Osteoblast (primary cell): ENCODE results near the gene NEDD4L. TPM values are rescaled to one million over a fixed set of nuclear protein-coding genes. Genes with fewer than 3 reads are reported as not detected.

Experiments used
- DNase-seq: peaks from one replicate; pipeline ENCODE4 v3.0.0; 2011; ENCODE audit warnings: low spot score, mixed read lengths; ENCODE audit not compliant: insufficient read length; ENCODE audit errors: missing footprints
- H2AFZ ChIP-seq: 2 replicates; pipeline ENCODE4 v1.6.0; 2011; ENCODE audit warnings: mild to moderate bottlenecking, low read length
- H3K27ac ChIP-seq: 2 replicates; pipeline ENCODE4 v1.5.1; 2011; ENCODE audit warnings: mild to moderate bottlenecking, low read depth, low read length, moderate library complexity
- H3K27me3 ChIP-seq: 2 replicates; pipeline ENCODE4 v1.6.0; 2012; ENCODE audit warnings: mild to moderate bottlenecking, control low read depth, inconsistent platforms, low read length, moderate library complexity; ENCODE audit not compliant: insufficient read depth
- H3K36me3 ChIP-seq: 2 replicates; pipeline ENCODE4 v1.5.1; 2011; ENCODE audit warnings: mild to moderate bottlenecking, low read length, control low read depth, moderate library complexity; ENCODE audit not compliant: insufficient read depth
- H3K4me1 ChIP-seq: 2 replicates; pipeline ENCODE4 v1.5.1; 2011; ENCODE audit warnings: mild to moderate bottlenecking, low read length, control low read depth, moderate library complexity; ENCODE audit not compliant: insufficient read depth
- H3K4me2 ChIP-seq: 2 replicates; pipeline ENCODE4 v1.6.0; 2011; ENCODE audit warnings: mild to moderate bottlenecking, low read length; ENCODE audit not compliant: insufficient read depth
- H3K4me3 ChIP-seq: fragments of 200-600 bp; sonication (generic); 3 replicates; pipeline ENCODE4 v1.5.1; 2012; ENCODE audit warnings: mild to moderate bottlenecking, low read length, inconsistent platforms; ENCODE audit not compliant: insufficient read depth
- H3K79me2 ChIP-seq: 2 replicates; pipeline ENCODE4 v1.6.0; 2012; ENCODE audit warnings: mild to moderate bottlenecking, low read length, control low read depth, inconsistent platforms; ENCODE audit not compliant: insufficient read depth
- H3K9me3 ChIP-seq: 2 replicates; pipeline ENCODE4 v1.5.1; 2011; ENCODE audit warnings: low read depth, low read length, control low read depth
- H4K20me1 ChIP-seq: 2 replicates; pipeline ENCODE4 v1.6.0; 2012; ENCODE audit warnings: mild to moderate bottlenecking, low read length, control low read depth; ENCODE audit not compliant: insufficient read depth
- total RNA-seq: library from RNA; depleted of rRNA; stranded (reverse); fragments of >200 nt; gene quantifications from 2 replicates; pipeline ENCODE4 v1.2.3, GENCODE V29; 2012
- TF ChIP-seq, protein P1 (sequence below): IDR thresholded peaks from 2 replicates; pipeline ENCODE4 v1.5.1; 2011; ENCODE audit warnings: mild to moderate bottlenecking, low read depth, low read length, moderate library complexity; ENCODE audit errors: extremely low read depth

The NEDD4L gene
- total RNA-seq, 1 donor, result 30.0 TPM

DNA sequence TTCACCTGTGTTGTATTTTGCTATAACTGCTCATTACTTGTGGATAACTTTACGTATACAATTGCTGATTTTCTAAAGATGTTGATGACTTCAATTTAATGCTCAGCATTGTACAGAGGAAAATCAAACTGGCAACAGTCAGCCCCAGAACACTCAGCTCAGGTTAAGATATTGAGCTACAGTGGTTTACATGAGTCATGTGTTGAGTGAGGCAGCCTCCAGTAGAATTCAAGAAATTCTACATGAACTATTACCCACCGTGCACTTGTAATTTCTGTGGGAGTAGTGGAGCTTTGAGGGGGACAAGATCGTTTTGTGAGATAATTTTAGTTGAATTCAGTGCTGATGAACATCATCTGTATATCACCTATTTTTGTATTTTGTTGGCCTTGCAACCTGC, 292.6 kb downstream of the NEDD4L start:
- TF ChIP-seq, protein P1, sequence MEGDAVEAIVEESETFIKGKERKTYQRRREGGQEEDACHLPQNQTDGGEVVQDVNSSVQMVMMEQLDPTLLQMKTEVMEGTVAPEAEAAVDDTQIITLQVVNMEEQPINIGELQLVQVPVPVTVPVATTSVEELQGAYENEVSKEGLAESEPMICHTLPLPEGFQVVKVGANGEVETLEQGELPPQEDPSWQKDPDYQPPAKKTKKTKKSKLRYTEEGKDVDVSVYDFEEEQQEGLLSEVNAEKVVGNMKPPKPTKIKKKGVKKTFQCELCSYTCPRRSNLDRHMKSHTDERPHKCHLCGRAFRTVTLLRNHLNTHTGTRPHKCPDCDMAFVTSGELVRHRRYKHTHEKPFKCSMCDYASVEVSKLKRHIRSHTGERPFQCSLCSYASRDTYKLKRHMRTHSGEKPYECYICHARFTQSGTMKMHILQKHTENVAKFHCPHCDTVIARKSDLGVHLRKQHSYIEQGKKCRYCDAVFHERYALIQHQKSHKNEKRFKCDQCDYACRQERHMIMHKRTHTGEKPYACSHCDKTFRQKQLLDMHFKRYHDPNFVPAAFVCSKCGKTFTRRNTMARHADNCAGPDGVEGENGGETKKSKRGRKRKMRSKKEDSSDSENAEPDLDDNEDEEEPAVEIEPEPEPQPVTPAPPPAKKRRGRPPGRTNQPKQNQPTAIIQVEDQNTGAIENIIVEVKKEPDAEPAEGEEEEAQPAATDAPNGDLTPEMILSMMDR, result no peak
- Histone ChIP-seq H3K4me3 (no peak overlapping the region), H3K9me3 (no peaks in the 10 kb centered on the region), H3K27ac (no peak overlapping the region), H3K4me1 (no peaks in the 10 kb centered on the region), H4K20me1 (no peaks in the 10 kb centered on the region), H3K27me3 (no peaks in the 10 kb centered on the region), H3K36me3 (no peaks in the 10 kb centered on the region), H3K4me2 (no peak overlapping the region), H3K79me2 (no peaks in the 10 kb centered on the region), H2AFZ (no peak overlapping the region)
- no peak for DNase-seq

- H3K4me1 ChIP-seq, result no peaks in the 10 kb centered on the region
- H3K27ac ChIP-seq, result no peak overlapping the region
- H3K4me3 ChIP-seq, result no peak overlapping the region
- no peaks in the 10 kb centered on the region for H3K79me2 ChIP-seq
- no peaks in the 10 kb centered on the region for H4K20me1 ChIP-seq
- TF ChIP-seq, protein P1, result no peak
- no peak overlapping the region for H3K4me2 ChIP-seq
- H3K36me3 ChIP-seq, result no peaks in the 10 kb centered on the region
- H3K9me3 ChIP-seq, result no peaks in the 10 kb centered on the region
- no peak for DNase-seq
- no peaks in the 10 kb centered on the region for H3K27me3 ChIP-seq
- no peak overlapping the region for H2AFZ ChIP-seq
Observed at GRCh38 chr18:58337285-58337684, 293.3 kb downstream of the NEDD4L start.

DNA sequence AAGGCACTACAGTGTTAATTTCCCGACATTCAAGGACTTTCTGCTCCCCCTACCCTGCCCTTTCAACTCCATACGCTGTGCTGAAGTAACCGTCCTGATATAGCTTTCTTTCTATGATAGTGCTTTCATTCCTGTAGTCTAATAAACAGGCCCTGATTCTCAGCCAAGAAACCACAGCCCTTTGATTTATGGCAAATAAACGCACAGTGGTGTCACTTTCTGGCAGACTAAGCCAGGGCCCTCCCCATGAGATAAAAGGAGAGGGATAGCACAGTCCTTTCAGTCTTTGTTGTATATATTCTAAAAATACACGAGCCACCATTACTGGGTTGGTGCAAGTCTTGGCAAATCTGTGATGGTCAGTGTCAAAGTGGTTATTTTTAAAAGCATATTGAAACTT, 293.7 kb downstream of the NEDD4L start:
- Histone ChIP-seq H3K27me3 (no peaks in the 10 kb centered on the region), H2AFZ (no peak overlapping the region), H3K79me2 (no peaks in the 10 kb centered on the region), H3K4me3 (no peak overlapping the region), H3K4me2 (no peak overlapping the region), H4K20me1 (no peaks in the 10 kb centered on the region), H3K9me3 (no peaks in the 10 kb centered on the region), H3K4me1 (no peaks in the 10 kb centered on the region), H3K27ac (no peak overlapping the region), H3K36me3 (no peaks in the 10 kb centered on the region)
- DNase-seq, result peak; percentile 46
- TF ChIP-seq, protein P1, result no peak

- Histone ChIP-seq H3K4me2 (no peak overlapping the region), H3K27ac (no peak overlapping the region), H3K4me1 (no peaks in the 10 kb centered on the region), H3K27me3 (no peaks in the 10 kb centered on the region), H3K4me3 (no peak overlapping the region), H3K79me2 (no peaks in the 10 kb centered on the region), H2AFZ (peak overlapping the region; percentile 18), H3K36me3 (no peaks in the 10 kb centered on the region), H3K9me3 (no peaks in the 10 kb centered on the region), H4K20me1 (no peaks in the 10 kb centered on the region)
- TF ChIP-seq, protein P1, result no peak
- DNase-seq, result no peak
Observed at GRCh38 chr18:58338141-58338540, 294.1 kb downstream of the NEDD4L start.
